Hypothalamus (tissue), 51 donors: ENCODE results near the gene HPRT1.

ENCODE experiments used
- DNase-seq, 51 donors: peaks; one replicate each; lab custom pipeline; 2025; lab: John Stamatoyannopoulos, UW

Gene HPRT1

GRCh38 chrX:134541906-134542305 is 81.9 kb downstream of the HPRT1 start:
- DNase-seq = no peak

- DNase-seq = no peak
These were observed 82.5 kb downstream of the HPRT1 start for GRCh38 chrX:134542485-134542884.

GRCh38 chrX:134543288-134543687 is 83.3 kb downstream of the HPRT1 start:
- DNase-seq = no peak

- DNase-seq = no peak
These were observed 84.2 kb downstream of the HPRT1 start for GRCh38 chrX:134544135-134544512.

GRCh38 chrX:134544513-134545151 is 84.7 kb downstream of the HPRT1 start:
- DNase-seq = no peak

- no peak for DNase-seq
These were observed 85.5 kb downstream of the HPRT1 start for GRCh38 chrX:134545510-134545909.

GRCh38 chrX:134546187-134546586 is 86.2 kb downstream of the HPRT1 start:
- DNase-seq = no peak

- DNase-seq = no peak
These were observed 87.2 kb downstream of the HPRT1 start for GRCh38 chrX:134547047-134547679.

- DNase-seq = no peak
These were observed 88.6 kb downstream of the HPRT1 start for GRCh38 chrX:134548257-134549201.
